HUDEP-2 (cell line): ENCODE results near the gene PRKRA.
"Not testable (repeated sequence)": the region's sequence is repeated elsewhere in the genome, so short reads cannot be mapped to it uniquely, and the experiment has no call there.

Experiments
- DNase-seq, 76 experiments: peaks; one replicate each; lab custom pipeline; 2025; ENCODE audit not compliant: unreplicated experiment in 76 of 76; lab: John Stamatoyannopoulos, UW

Gene PRKRA

DNA sequence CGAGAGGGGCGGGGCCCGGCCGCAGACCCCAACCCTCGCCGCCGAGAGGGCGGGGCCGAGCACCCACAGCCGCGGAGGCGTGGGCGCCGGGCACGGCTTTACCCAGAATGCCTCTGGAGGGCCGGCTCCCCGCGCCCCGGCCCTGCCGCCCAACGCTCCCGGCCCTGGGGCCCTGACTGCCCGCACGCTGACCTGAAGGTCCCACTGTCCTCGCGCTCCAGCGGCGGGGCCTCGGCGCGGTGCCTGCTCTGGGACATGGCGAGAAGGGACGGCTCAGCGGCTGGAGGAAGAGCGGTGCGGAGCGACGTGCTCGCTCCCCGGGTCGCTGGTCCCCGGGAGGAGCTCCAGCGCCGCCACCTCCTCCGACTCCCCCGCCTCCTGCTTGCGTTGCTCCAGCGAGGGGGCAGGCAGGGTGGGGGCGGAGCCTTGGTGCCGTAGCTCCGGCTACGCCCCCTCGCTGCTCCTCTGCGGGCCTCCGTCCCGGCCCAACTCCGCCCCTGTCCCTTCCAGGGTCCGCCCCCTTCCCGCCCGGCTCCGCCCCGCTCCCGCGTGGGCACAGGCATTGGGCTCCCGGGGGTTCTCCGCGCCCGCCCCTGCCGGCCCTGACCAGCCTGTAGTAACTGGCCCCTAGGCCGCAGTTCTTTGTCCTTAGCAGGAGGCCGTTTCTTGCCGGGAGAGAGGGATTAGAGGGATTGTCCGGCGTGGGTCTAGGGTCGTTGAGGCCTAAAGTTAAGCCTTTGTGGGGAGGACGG lies at the start of gene PRKRA, which contains the start of gene PJVK:
PRKRA (minus strand) TSS at position 402 of the 752 bp plus-strand sequence; CDS start at position 257, 145 bp downstream.
PJVK (plus strand) TSS at position 605 of the 752 bp plus-strand sequence. CDS start 2,032 bp downstream, outside the sequence.
- peak; percentile 29 to 96 (median 91) for DNase-seq

DNA sequence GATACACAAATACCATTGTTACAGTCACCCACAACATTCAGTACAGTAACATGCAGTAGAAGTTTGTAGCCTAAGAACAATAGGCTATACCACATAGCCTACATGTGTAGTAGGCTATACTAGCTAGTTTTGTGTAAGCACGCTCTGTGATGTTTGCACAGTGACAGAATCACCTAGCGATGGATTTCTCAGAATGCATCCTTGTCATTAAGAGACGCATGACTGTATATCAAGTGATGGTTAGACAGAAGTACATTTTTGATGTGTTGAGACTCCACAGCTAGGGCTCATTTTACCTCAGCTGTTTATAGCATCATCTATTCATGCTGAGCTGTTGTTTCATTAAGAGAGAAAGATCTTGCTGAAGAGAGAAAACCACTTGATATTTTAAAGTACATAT lies 48.7 kb upstream of the PRKRA start:
- DNase-seq, result no peak

- DNase-seq, result peak in 25 of 76 experiments; percentile 7 to 68 (median 44)
These were observed 47.2 kb upstream of the PRKRA start for GRCh38 chr2:178498137-178498536.

DNA sequence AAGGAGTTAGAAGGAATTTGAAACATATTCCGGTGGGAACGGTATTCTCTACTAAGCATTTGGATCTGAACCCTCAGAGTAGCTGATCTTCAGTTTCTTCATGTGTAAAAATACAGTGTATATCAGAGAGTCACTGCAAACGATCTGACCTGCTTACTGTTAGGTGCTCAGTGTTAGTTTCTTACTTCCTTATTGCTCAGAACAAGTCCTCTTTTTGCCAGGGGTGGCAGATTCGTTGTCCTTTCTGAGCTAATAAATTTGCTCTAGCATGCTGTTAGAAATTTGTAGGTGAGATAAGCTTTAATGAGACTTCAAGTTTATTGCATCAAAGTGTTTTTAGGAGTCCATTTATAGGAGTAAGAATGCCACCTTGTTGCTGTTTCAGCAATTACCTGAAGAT lies 45.1 kb upstream of the PRKRA start:
- DNase-seq, result no peak

GRCh38 chr2:178491612-178492011 lies 40.6 kb upstream of the PRKRA start:
- peak in 2 of 76 experiments; percentile 4 to 12 for DNase-seq

DNA sequence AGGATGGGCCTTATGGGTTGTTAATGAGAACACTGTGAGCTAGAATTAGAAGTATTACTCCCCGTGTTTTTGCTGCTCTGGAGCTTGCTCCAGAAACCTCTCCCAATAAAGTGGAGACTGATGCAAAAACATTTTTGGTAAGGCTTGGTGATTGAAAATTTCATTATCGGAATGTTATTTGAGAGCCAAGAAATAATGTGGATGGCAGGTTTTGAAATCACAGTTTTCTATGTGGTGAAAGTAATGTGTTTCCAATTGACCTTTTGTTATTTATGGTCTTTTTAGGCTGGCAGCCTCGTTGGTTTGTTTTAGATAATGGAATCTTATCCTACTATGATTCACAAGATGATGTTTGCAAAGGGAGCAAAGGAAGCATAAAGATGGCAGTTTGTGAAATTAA lies 34.4 kb upstream of the PRKRA start:
- DNase-seq, result no peak

GRCh38 chr2:178484245-178485041 lies 33.5 kb upstream of the PRKRA start:
- peak in 2 of 76 experiments; percentile 6 to 15 for DNase-seq

GRCh38 chr2:178482437-178482836 lies 31.5 kb upstream of the PRKRA start:
- peak in 4 of 76 experiments; percentile 5 to 28 (median 20) for DNase-seq

DNA sequence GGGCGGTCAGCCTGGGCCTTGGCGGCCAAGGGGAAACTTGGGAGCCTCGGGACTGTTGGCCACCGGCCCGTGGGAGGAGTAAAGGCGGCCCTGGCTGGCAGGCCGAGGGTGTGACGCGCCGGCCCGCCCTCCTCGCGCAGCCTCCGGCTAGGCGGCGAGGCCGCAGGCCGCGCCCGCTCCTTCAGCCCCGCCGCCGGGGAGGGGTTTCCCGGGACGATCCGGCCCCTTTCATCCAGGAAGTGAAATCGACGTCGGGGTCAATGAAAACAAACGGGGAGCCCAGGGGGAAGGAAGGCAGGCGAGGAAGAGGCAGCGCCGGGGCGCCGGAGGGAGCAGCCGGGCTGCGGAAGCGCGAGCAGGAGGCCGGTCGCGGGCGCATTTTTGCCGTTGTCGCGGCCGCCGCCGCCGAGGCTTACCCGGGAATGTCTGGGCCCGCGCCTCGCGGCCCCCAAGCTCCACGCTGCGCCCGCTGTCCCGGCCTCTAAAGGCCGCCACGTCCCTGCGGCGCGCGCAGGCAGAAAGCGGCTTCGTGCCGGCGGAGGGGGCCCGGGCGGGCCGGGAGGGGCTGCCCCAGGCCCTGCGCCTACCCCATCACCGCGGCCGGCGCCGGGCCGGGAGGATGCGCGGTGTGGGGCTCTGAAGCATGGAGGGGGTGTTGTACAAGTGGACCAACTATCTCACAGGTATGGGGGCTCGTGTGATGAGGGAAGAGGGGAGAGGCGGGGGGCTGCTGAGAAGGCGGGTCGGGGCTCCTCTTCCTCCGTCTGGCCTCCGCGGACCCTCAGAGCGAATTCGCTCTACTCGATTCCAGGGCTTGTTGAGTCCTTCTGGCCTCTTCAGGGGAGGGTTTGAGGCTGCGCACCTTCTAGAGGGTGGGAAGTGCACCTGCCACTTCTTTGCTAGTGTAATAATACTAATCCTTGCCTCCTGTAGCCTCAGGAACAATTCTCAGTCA lies 29.5 kb upstream of the PRKRA start, which contains the start of gene PLEKHA3:
PLEKHA3 (plus strand) TSS at position 231 of the 955 bp plus-strand sequence; CDS start at position 644, 413 bp downstream.
- peak in 75 of 76 experiments; percentile 20 to 92 (median 83) for DNase-seq

DNA sequence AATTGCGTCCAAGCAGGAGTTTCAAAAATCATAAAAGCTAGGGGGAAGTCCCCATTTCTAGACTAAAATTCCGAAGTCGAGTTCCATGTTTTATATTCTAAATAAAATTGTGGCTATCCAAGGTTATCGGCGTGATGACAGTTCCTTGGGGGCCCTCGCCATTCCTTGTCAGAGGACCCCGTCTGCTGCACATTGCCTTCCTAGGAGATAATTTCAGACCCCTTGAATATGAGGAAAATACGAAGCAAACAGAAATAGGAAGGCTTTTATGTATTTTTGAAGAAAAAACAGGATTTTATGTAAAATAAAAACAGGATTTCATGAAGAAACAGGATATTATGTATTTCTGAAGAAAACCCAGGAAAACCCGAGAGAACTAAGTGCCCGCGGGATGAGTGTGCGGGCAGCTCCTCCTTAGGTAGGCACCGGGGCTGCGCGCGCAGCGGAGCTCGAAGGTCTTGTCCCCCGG lies 28.8 kb upstream of the PRKRA start:
- DNase-seq, result no peak

GRCh38 chr2:178479275-178479616 lies 28.3 kb upstream of the PRKRA start:
- DNase-seq, result no peak

DNA sequence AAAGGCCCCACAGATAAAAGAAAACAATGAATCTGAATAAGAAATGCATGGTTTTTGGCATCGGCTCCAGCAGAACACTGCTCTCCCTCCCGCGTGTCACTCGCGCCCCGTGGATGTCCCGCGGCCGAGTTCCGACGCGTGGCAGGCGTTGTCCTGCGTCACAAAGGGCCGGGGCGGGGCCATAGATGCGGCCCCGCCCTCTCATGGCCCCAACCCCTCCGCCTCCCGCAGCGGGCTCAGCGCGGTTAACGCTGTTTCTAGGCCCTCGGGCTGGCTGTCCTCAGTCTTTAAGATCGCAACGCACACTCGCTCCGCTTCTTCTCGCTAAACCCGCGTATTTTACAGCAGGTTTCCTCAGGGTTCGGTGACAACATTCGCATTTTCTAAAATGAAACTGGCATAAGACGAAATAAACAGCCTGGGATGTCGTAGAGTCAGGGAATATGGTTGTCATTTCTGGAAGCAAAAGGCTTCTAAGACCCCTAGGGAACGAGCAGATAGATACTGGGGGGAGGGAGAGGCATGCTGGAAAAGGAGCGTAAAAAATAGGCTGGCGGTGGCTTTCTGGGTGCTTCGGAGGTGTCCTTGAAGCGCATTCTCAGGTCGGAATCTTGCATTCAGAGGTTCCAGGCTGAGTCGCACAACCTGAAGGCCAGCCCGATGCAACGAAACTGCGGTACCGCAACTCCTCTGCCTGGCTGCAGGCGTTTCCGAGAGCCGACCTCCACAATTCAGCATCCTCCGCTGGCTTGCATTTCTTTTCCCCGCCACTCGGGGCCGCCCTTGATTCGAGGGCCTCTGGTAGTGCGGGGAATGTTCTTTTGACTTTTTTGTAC lies 27.7 kb upstream of the PRKRA start, which contains the start of gene FKBP7:
FKBP7 (minus strand) TSS at position 162 of the 836 bp plus-strand sequence; CDS start at position 61, 101 bp downstream.
- peak in 72 of 76 experiments; percentile 3 to 81 (median 64) for DNase-seq

DNA sequence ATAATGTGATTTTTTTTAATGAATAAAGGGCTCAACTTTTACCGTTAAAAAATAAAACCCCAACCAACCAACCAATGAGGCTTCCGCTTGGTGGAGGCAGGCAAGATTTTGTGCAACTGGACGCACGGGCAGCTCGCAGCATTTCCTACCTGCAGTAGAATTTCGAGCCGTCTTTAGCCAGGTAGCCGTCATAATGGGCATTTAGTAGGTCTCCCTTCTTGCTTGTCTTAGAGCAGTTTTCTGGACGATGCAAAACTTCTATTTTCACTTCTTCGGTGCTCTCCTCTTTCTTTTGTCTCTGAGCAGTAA lies 27.1 kb upstream of the PRKRA start:
- DNase-seq, result no peak

DNA sequence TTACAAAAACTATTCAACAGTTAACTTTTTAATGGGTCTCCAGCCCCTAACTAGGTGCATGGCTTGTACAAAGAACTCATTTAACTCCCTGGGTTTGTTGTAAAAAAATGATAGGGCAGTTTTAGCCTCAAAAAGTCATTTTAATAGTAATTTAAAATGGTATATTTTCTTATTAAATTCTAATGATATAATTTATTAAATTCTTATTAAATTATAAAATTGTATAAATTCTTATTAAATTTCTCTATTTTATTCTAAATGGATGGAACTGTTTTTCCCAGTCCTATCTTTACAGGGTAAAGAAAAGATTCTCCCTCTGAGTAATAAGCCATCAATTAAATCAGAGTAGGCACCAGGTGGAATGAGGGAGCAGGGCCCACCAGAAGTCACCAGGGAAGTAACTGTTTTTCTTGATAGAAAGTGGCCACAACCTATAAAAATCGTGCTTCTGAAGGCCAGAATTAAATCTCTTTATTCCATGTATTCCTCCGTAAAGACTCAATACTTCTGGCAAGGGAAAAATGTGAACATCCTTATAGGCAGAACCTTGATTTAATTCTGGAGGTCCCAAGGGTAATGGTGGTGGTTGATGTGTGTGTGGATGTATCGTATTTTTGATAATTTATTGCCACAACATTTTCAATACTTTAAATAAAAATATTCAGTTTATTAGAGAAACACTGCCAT lies 26.6 kb upstream of the PRKRA start:
- no peak for DNase-seq

DNA sequence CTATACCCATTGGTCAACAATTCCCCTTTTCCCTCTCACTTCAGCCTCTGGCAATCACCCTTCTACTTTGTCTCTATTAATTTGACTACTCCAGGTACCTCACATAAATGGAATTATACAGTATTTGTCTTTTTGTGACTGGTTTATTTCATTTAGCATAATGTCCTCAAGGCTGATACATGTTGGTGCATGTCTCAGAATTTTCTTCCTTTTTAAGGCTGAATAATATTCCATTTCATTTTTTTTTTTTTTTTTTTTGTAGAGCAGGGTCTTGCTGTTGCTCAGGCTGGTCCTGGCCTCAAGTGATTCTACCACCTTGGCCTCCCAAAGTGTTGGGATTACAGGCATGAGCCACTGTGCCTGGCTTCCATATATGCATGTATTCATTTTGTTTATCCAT lies 25.5 kb upstream of the PRKRA start:
- DNase-seq, result no peak

DNA sequence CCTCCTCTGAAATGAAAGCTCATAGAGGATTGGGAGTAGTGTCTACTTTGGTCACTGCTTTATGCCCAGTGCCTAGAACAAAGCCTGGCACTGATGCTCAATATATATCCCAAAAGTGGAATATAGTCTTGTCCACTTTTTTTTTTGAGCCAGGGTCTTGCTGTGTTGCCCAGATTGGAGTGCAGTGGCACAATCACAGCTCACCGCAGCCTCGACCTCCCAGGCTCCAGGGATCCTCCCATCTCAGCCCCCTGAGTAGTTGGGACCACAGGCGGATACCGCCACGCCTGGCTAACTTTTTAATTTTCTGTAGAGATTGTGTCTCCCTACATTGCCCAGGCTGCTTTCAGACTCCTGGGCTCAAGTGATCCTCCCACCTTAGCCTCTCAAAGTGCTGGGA lies 23.6 kb upstream of the PRKRA start:
- no peak for DNase-seq

- DNase-seq, result no peak
These were observed 23.0 kb upstream of the PRKRA start for GRCh38 chr2:178473931-178474330.

GRCh38 chr2:178473373-178473772 lies 22.4 kb upstream of the PRKRA start:
- DNase-seq, result no peak

GRCh38 chr2:178471313-178471712 lies 20.3 kb upstream of the PRKRA start:
- DNase-seq, result not testable (repeated sequence)
